A172 (cell line): ENCODE data around the gene FBXW7. TPM values are rescaled to one million over a fixed set of nuclear protein-coding genes. Genes with fewer than 3 reads are reported as not detected.
"Not testable (repeated sequence)": the region's sequence is repeated elsewhere in the genome, so short reads cannot be mapped to it uniquely, and the experiment has no call there.

Source experiments
- DNase-seq: peaks from one replicate; pipeline ENCODE4 v3.0.0-alpha.2; 2015; ENCODE audit warnings: low spot score
- total RNA-seq: library from RNA; depleted of rRNA; stranded (reverse); fragments of >200 nt; shearing (Covaris generic); gene quantifications from 2 replicates; pipeline ENCODE4 v1.2.3, GENCODE V29; 2014; rRNA removed

Gene FBXW7
- total RNA-seq = 14.2 and 29.9 TPM in 2 replicates

- DNase-seq = peak; percentile 95
Observed at GRCh38 chr4:152535903-152536544, at the start of gene FBXW7. Gene FBXW7, minus strand, starts transcription at chr4:152536092. Its CDS starts 124,289 bp downstream, at chr4:152411803.

DNA sequence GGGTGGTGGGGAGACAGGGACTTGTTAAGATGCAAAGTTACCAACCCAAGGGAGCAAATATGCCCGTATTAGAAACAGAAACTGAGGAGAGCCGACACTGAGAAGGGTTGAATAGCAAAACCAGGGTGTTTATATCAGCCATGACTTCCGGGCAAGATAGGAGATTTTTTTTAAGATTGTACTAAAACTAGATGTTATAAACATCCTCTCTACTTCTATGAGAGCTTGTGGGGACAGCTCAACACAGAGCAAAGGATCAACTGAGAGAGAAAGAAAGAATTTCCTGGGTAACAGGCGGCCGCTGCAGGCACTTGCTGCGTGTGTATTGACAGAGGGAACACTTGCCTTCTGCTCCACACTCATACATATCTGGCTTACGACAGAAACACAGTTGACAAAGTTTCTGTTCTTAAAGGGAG is 49.1 kb upstream of the FBXW7 start:
- no peak for DNase-seq

DNA sequence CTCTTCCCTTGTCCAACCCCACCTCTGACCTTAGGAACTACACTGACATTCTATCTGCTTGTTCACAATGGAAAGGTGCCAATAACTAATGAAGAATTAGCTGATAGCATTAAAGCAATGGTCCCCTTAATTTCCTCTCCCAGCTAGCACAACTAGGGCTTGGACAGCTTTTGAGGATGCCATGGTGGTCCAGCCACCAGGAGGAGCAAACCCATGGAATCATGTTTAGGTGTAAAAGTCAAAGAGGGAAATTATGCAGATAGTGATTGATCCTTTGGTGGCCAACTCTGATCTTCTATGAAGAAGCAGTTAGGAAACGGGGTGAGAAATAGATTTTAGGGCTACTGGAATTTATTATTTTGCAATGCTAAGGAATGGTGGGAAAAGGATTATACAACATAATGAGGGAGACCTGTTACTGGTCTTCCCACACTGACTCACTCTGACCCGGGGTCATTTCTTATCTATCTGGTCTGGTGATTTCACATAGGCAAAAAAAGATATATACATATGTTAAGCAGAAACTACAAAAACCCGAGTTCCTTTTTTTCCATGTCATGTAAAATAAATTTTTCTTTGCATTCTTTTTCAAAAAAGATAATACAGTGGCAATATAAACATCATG is 45.8 kb upstream of the FBXW7 start:
- DNase-seq = peak; percentile 67

GRCh38 chr4:152579916-152580315 is 44.0 kb upstream of the FBXW7 start:
- no peak for DNase-seq

DNA sequence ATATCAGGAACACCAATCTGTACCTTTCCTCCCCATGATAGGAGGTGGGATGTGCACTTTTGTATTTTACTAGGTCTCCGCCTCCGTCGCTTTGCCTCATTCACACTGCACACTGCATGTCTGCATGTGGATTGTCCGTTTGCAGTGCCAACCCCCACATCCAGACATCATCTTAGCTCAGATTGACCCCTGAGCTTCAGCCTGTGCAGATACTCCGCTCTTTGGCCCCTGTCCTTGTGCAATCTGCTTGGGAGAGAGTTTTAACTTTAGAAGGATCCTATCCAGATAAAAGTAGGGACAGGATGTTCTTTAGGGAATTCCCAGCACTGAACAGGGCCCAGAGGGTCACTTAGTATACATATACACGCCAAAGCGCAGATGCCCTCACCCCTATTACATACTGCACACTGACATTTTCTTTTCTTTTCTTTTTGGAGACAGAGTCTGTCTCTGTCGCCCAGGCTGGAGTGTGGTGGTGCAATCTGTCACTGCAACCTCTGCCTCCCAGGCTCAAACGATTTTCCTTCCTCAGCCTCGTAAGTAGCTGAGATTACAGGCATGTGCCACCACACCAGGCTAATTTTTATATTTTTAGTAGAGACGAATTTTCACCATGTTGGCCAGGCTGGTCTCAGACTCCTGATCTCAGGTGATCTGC is 43.3 kb upstream of the FBXW7 start:
- DNase-seq = no peak

- no peak for DNase-seq
Observed at GRCh38 chr4:152578670-152579069, 42.8 kb upstream of the FBXW7 start.

GRCh38 chr4:152577708-152578396 is 42.0 kb upstream of the FBXW7 start:
- no peak for DNase-seq

- DNase-seq = no peak
Observed at GRCh38 chr4:152575533-152575932, 39.6 kb upstream of the FBXW7 start.

- no peak for DNase-seq
Observed at GRCh38 chr4:152573861-152574260, 38.0 kb upstream of the FBXW7 start.

DNA sequence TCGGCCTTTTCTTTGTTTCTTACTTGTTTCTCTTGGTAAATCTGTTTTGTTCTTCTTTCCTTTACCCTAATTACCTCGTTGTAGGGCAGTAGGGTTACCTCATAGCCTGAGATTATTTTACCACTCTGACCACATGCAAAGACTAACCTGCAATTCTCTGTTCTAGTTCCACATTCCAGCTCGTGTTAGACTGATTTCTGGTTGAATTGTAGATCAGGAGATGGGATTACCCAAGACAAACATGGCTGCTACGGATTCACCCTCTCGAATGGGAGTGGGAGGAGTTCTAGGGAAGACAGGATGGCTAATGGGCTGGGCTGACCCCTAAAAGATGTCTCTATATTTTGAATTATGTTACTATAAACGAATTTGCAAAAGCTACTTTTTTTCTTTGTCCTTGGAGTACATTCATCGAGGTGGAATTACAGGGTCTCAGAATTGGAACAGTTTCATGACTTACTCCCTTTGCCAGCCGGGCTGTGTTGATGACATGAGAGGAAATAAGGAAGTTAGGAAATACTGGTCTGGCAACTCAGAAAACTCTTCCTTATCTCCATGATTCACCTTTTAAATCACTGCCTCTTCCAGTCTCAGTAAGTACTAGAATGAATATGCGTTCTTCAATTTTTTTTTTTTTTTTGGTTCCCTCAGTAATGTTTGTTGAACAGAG is 36.7 kb upstream of the FBXW7 start:
- peak; percentile 73 for DNase-seq

- DNase-seq = no peak
Observed at GRCh38 chr4:152571770-152572169, 35.9 kb upstream of the FBXW7 start.

DNA sequence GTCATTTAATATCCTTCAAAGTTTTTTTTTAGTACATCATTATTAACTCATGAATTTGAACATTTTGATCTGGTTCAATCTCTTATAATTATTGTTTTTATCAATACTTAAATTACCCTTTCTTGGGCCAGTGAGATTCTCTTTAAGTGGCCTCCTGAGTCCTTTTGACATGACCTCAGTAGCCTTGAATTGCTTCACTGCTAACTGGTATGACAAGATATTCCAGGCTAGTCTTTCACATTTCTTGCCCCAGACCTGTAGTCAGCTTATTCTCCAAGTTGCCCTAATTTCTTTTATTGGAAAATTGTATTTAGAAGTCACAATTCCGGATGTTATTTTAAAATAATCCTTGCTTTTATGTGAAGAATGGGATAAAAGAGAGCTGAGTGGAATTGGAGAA is 35.4 kb upstream of the FBXW7 start:
- DNase-seq = no peak

GRCh38 chr4:152565333-152565732 is 29.4 kb upstream of the FBXW7 start:
- DNase-seq = no peak

DNA sequence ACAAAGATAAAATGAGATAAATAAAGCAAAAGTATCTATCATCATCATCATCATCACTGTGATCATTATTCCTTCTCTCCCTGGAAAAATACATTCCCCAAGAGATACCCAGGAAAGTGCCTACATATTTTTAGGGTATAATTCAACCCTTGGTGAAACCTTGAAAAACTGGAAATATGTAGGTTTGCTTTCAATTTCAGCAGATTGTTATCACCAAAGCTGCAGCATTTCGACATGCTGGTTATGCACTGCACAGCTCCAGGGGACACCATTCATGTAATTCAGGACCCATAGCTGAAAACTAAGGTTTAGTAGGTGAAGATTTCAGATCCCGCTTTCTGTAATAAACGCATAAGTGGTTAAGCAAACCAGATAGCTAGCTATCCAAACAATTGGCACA is 28.4 kb upstream of the FBXW7 start:
- DNase-seq = no peak

- no peak for DNase-seq
Observed at GRCh38 chr4:152563209-152563608, 27.3 kb upstream of the FBXW7 start.

- no peak for DNase-seq
Observed at GRCh38 chr4:152559641-152560040, 23.7 kb upstream of the FBXW7 start.

DNA sequence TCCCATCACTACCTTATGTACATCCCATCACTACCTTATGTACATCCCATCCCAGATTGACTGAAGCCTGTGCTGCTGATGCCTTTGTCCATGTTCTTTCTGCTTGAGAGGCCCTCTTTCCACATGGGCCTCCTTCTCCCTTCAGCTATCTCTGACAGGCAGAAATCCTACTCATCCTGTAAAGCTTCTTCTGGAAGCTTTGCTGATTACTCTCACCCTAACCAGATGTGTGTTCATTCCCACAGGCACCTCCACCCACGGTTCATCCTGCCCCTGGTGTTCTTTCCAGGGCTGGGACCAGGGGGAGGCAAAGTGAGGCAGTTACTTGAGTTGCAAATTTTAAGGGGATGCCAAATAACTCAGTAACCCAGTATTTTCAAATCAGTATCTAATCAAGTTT is 22.5 kb upstream of the FBXW7 start:
- no peak for DNase-seq

GRCh38 chr4:152556834-152557233 is 20.9 kb upstream of the FBXW7 start:
- DNase-seq = no peak

GRCh38 chr4:152556283-152556682 is 20.4 kb upstream of the FBXW7 start:
- no peak for DNase-seq

- no peak for DNase-seq
Observed at GRCh38 chr4:152554742-152555141, 18.9 kb upstream of the FBXW7 start.

- DNase-seq = not testable (repeated sequence)
Observed at GRCh38 chr4:152550687-152551086, 14.8 kb upstream of the FBXW7 start.

GRCh38 chr4:152545088-152545487 is 9.2 kb upstream of the FBXW7 start:
- no peak for DNase-seq
